Esophagus squamous epithelium (tissue), 5 donors: ENCODE measurements around the gene CNST. TPM values are rescaled to one million over a fixed set of nuclear protein-coding genes. Genes with fewer than 3 reads are reported as not detected.

Source experiments
- DNase-seq: peaks from one replicate; lab custom pipeline; 2025; lab: John Stamatoyannopoulos, UW
- H3K27ac ChIP-seq, 4 donors: fragments of 200-600 bp; sonication (generic); one replicate each; pipeline ENCODE4 v1.5.1; 2016 to 2019; ENCODE audit warnings: mild to moderate bottlenecking in 1 of 4
- H3K27me3 ChIP-seq, 4 donors: fragments of 200-600 bp; sonication (generic); 1 replicate in 3 of 4; 2 replicates in 1 of 4; pipeline versions ENCODE4 v1.5.1 to v1.6.0; 2017 to 2021; ENCODE audit warnings: antibody characterized with exemption in 1 of 4
- H3K36me3 ChIP-seq, 3 donors: fragments of 200-600 bp; sonication (generic); one replicate each; pipeline ENCODE4 v1.5.1; 2016 to 2019
- H3K4me1 ChIP-seq, 3 donors: fragments of 200-600 bp; sonication (generic); one replicate each; pipeline ENCODE4 v1.5.1; 2017 to 2019
- H3K4me3 ChIP-seq, 4 donors: fragments of 200-600 bp; sonication (generic); 1 replicate in 3 of 4; 2 replicates in 1 of 4; pipeline ENCODE4 v1.5.1; 2016 to 2019; ENCODE audit warnings: mild to moderate bottlenecking in 2 of 4, moderate library complexity in 1 of 4
- H3K9me3 ChIP-seq, 3 donors: fragments of 200-600 bp; sonication (generic); one replicate each; pipeline ENCODE4 v1.5.1; 2016 to 2019
- CTCF ChIP-seq, 6 experiments: fragments of 450-650 bp in 4 of 6; fragments of 200-600 bp in 2 of 6; sonication (generic) in 2 of 6; IDR thresholded peaks; one replicate each; pipeline ENCODE4 v1.5.1; 2016 to 2019; ENCODE audit warnings: antibody characterized with exemption in 6 of 6, mild to moderate bottlenecking in 4 of 6, moderate library complexity in 4 of 6
- POLR2A ChIP-seq, 4 donors: fragments of 450-650 bp; IDR thresholded peaks; one replicate each; pipeline ENCODE4 v1.6.1; 2017; ENCODE audit warnings: antibody characterized with exemption in 4 of 4, mild to moderate bottlenecking in 4 of 4, moderate library complexity in 3 of 4
- WGBS, 2 donors: methylation state at CpG; one replicate each; pipeline ENCODE4 v1.1.5; 2018; 5-methylcytosine and 5-hydroxymethylcytosine counted together
- intact Hi-C: fragments of 100-400 bp; cut with DNase I; formaldehyde crosslinking; loops from one replicate; pipeline ENCODE4 v1.15.0; 2022
- total RNA-seq, 4 donors: library from RNA; depleted of rRNA; stranded (reverse); fragments of >200 nt; gene quantifications; one replicate each; pipeline ENCODE4 v1.1.0, GENCODE V29; 2016
- donor health status: DM: yes; HTN: yes; CAD: no.

The CNST gene
- total RNA-seq, 4 donors from 2014 or later = 7.5 to 31.5 (median 12.4) TPM

GRCh38 chr1:246617768-246618167, 51.5 kb downstream of the CNST start:
- Histone ChIP-seq H3K27ac (peak overlapping the region; percentile 42 to 81 (median 78)), H3K4me3 (no peak overlapping the region), H3K9me3 (no peaks in the 10 kb centered on the region), H3K4me1 (peaks cover 0 to 33% (median 12%) of the 10 kb centered on the region in 3 donors), H3K27me3 (no peaks in the 10 kb centered on the region), H3K36me3 (peaks cover 0 to 18% (median 0%) of the 10 kb centered on the region in 3 donors)
- no peak for DNase-seq
- WGBS, 2 donors = 45 to 47% methylated on average over 3 of the region's 3 CpGs
- intact Hi-C loops = no loop called here
- peak in 1 of 4 donors; percentile 11 for TF ChIP-seq POLR2A (IDR thresholded peaks at IDR 0.05)
- TF ChIP-seq CTCF (IDR thresholded peaks at IDR 0.05) = no peak

- H3K27me3 ChIP-seq = no peaks in the 10 kb centered on the region
- H3K27ac ChIP-seq = peak overlapping the region; percentile 27 to 81 (median 78)
- peaks cover 0 to 28% (median 12%) of the 10 kb centered on the region in 3 donors for H3K4me1 ChIP-seq
- no peak for DNase-seq
- no peaks in the 10 kb centered on the region for H3K9me3 ChIP-seq
- H3K4me3 ChIP-seq = no peak overlapping the region
- TF ChIP-seq POLR2A (IDR thresholded peaks at IDR 0.05) (no peak), CTCF (IDR thresholded peaks at IDR 0.05) (no peak)
- peaks cover 0 to 24% (median 0%) of the 10 kb centered on the region in 3 donors for H3K36me3 ChIP-seq
- 83 to 84% methylated on average over 4 of the region's 4 CpGs for WGBS, 2 donors
- intact Hi-C loops = no loop called here
These were observed 52.1 kb downstream of the CNST start for GRCh38 chr1:246618240-246618808.

- no peak for TF ChIP-seq CTCF (IDR thresholded peaks at IDR 0.05)
- peak overlapping the region in 3 of 4 donors; percentile 12 to 55 (median 25) for H3K27ac ChIP-seq
- peaks cover 0 to 15% (median 5%) of the 10 kb centered on the region in 3 donors for H3K4me1 ChIP-seq
- H3K9me3 ChIP-seq = no peaks in the 10 kb centered on the region
- intact Hi-C loops = no loop called here
- no peak overlapping the region for H3K4me3 ChIP-seq
- WGBS, 2 donors = 73% methylated on average over 8 of the region's 8 CpGs
- peaks cover 0 to 49% (median 4%) of the 10 kb centered on the region in 3 donors for H3K36me3 ChIP-seq
- DNase-seq = no peak
- H3K27me3 ChIP-seq = no peaks in the 10 kb centered on the region
These were observed 55.9 kb downstream of the CNST start for GRCh38 chr1:246622035-246622652.

- H3K27ac ChIP-seq = no peak overlapping the region
- peaks cover 0 to 64% (median 4%) of the 10 kb centered on the region in 3 donors for H3K36me3 ChIP-seq
- H3K9me3 ChIP-seq = no peaks in the 10 kb centered on the region
- DNase-seq = no peak
- H3K4me3 ChIP-seq = no peak overlapping the region
- TF ChIP-seq POLR2A (IDR thresholded peaks at IDR 0.05) (no peak), CTCF (IDR thresholded peaks at IDR 0.05) (no peak)
- intact Hi-C loops = no loop called here
- H3K27me3 ChIP-seq = no peaks in the 10 kb centered on the region
- WGBS, 2 donors = 79 to 86% methylated on average over 5 of the region's 5 CpGs
- no peaks in the 10 kb centered on the region for H3K4me1 ChIP-seq
These were observed 57.8 kb downstream of the CNST start for GRCh38 chr1:246624091-246624490.

- no peaks in the 10 kb centered on the region for H3K9me3 ChIP-seq
- H3K36me3 ChIP-seq = peaks cover 0 to 64% (median 4%) of the 10 kb centered on the region in 3 donors
- 87 to 90% methylated on average over 2 of the region's 2 CpGs for WGBS, 2 donors
- no peak overlapping the region for H3K27ac ChIP-seq
- no peaks in the 10 kb centered on the region for H3K27me3 ChIP-seq
- no peak overlapping the region for H3K4me3 ChIP-seq
- no peak for DNase-seq
- TF ChIP-seq CTCF (IDR thresholded peaks at IDR 0.05) (no peak), POLR2A (IDR thresholded peaks at IDR 0.05) (no peak)
- intact Hi-C loops = no loop called here
- peaks cover 0 to 14% (median 7%) of the 10 kb centered on the region in 3 donors for H3K4me1 ChIP-seq
These were observed 62.8 kb downstream of the CNST start for GRCh38 chr1:246629030-246629429.
